GM19240 (cell line): ENCODE measurements around the gene NUDT4.

ENCODE experiments used
- DNase-seq: peaks from one replicate; pipeline ENCODE4 v3.0.0; 2011; ENCODE audit warnings: low spot score; ENCODE audit not compliant: insufficient read length

The NUDT4 gene

DNA sequence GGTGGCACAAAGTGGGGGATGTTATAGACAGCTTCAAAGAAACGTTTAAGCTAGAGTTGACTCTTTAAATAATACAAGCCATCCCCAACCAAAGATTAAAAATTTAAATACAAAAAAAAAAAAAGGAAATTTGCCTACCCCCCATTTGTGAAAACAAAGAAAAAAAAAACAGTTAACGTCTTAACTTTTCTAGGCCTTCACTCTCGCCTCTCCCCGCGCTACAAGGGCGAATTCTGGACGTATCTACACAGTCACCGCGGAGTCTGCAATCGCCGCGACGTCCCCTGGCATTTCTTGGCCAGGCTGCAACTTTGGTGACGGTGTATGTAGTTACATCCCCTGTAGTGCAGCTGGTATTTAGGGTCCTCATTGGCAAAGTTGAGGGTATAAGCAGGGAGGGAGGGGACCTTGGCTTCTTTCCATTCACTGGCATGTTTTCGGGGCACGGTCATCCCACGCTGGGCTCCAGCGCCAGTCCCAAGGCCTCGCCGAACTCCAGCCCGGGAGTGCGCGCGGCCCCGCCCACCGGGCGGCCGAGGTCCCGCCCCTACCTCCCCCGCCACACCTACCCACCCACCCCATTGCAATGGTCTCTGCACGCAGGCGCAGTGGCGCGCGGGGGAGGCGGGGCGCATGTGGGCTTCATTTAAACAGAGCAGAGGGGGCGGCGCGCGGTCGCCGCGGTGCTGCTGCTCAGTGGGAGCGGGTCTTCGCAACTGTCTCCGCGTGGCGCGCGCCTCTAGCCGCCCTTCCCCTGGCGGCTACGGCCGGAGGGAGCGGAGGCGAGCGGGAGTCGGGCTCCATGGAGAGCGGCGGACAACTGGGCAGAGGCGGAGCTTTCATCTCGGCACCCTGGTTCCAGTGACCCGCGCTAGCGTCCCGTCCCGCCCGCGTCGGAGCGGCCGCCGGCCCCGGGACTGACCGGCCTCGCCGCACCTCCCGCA is at the start of gene NUDT4:
Gene NUDT4, plus strand, starts transcription at position 674 of the 944 bp plus-strand sequence. CDS start 398 bp downstream, outside the sequence.
- DNase-seq: peak; percentile 79

DNA sequence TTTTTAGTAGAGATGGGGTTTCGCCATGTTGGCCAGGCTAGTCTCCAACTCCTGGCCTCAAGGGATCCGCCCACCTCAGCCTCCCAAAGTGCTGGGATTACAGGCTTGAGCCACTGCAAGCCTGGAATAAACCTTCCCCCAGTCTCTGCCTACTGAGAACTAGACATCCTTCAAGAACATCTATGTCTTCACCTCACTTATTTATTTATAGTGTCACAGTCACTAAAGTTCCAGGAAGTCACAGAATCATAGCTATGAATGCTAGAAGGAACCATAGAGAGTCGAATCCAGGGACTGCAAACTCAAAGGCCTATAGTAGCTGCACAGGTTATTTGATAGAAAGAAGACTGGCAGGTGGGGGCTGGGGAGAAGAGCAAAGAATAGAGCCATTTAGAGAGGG is 44.7 kb upstream of the NUDT4 start:
- DNase-seq: no peak

DNA sequence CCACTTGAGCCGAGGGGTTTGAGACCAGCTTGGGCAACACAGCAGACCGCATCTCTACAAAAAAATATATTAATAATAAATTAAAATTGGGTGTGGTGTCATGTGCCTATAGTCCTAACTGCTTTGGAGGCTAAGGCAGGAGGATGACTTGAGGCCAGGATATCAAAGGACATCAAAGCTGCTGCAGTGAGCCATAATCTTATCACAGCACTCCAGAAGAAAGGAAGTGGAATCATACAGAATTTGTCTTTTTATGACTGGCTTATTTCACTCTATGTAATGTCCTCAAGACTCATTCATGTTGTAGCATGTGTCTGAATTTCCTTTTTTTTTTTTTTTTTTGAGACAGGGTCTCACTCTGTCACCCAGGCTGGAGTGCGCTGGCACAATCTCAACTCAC is 43.9 kb upstream of the NUDT4 start:
- DNase-seq: no peak

DNA sequence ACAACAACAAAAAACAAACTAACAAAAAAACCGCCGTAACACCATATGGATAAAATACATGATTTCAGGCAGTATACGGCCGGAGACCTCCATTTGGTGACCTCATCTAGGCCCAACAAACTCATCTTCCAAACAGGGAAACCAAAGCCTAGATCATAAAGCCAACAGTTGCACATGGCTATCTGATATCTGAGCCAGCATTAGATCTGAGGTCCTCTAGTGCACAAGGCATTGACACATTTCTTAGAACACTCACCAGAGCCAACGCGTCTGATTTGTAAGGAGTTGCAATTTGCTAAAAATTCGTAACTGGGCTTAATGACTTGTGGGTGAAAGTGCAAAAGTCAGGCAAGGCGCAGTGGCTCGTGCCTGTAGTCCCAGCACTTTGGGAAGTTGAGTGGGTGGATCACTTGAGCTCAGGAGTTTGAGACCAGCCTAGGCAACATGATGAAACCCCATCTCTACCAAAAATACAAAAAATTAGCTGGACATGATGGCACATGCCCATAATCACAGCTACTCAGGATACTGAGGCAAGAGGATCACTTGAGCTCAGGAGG is 42.0 kb upstream of the NUDT4 start:
- DNase-seq: no peak

DNA sequence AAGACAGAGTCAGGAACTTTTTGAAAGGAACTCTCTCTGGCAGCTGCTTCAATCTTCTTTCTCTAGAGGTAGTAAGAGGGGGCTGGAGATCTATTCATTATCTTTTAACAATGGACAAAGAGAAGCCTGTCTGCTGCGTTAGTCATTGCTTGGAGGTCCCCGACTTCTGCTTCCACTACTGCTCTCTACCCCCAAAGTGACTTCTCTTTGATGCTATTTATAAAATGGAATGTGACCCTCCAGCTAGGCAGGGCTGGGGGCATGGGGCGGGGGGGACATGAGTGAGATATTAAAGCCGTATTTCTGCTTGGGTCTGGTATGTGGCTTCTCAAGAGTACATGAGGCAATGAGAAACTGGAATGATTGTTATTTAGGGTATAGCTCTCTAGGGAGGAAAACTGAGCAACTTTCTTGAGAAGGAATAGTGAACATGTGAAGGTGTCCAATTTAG is 41.4 kb upstream of the NUDT4 start:
- no peak for DNase-seq

DNA sequence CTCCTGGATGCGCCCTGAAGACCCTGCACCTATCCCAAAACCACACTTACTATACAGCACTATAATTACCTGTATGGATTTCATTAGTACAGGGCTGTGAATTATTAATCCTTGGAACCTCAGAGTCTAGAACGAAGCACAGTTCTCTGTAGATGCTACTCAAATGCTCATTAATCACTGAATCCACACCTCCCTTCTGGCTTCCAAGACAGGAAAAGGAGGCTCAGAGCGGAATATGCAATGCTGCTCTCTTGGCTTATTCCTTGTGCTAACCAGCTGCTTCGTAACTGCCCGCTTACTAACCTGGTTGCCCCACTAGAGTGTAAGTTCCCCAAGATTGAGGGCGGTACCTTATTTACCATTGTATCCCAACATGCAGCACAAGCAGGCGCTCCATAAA is 39.1 kb upstream of the NUDT4 start:
- DNase-seq: no peak

DNA sequence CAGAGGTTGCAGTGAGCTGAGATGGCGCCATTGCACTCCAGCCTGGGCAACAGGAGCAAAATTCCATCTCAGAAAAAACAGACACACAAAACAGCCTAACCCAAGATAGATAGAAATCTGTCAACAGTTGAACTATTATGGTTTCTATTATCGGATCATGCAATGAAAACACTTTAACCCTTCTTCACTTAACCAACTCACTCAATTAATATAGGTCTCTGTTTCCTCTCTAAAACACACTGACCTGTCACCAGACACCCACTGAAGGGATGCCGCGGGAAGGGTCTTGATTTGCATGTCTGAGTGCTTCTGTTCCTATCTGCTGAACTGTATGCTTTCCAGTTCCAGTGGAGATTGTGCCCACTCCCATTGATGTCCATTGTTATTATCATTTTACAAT is 38.0 kb upstream of the NUDT4 start:
- no peak for DNase-seq

DNA sequence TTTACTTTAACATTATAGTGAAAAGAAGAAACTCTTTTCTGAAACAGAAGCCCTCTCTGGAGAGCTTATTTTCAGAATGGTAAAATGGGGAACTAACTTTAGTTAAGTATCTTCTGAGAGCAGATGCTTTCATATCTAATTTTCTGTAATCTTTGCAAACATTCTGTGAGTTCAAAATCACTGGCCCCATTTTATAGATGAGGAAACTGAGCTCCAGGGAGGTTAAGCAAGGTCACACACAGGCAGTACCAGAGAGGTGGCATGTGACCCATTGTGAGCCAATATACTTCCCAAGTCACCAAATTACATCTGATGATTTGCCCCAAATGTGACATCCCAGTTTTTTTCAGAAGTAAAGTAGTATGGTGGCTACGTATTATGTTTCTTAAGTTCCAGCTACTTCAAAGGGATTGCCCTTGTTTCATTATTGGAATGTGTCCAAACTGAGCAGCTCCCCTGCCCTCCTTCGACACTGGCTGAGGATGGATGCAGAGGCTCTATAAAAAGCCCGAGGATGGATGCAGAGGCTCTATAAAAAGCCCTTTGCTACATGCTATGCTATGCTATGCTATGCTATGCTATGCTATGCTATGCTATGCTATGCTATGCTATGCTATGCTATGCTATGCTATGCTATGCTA is 36.2 kb upstream of the NUDT4 start:
- no peak for DNase-seq

DNA sequence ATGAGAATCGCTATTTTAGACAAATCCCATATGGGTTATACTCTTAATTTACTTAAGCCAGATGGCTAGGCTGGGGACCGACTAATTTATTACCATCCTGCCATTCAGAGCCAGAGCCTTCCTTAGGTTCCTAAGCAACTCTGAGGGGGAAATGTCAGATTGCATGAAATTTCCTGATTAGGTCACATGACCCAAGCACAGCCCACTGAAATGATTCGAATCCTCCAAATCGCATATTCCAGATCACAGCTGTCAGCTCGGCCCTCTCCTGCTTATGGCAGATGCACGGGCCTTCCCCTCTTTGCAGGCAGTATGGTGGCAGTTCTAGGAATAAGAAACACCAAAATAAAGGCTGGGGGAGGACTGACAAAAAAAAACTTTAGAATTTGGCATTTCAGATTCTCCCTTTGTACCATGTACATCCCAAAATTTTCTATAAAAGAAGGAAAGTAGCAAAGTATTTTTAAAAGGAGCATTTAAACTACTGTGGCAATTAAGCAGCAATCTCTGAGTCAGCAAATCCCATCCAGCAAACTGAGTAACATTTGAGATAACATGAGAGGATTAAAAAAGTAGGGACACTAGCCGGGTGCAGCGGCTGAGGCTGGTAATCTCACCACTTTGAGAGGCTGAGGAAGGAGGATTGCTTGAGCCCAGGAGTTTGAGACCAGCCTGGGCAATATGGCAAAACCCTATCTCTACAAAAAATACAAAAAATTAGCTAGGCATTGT is 30.5 kb upstream of the NUDT4 start:
- no peak for DNase-seq

DNA sequence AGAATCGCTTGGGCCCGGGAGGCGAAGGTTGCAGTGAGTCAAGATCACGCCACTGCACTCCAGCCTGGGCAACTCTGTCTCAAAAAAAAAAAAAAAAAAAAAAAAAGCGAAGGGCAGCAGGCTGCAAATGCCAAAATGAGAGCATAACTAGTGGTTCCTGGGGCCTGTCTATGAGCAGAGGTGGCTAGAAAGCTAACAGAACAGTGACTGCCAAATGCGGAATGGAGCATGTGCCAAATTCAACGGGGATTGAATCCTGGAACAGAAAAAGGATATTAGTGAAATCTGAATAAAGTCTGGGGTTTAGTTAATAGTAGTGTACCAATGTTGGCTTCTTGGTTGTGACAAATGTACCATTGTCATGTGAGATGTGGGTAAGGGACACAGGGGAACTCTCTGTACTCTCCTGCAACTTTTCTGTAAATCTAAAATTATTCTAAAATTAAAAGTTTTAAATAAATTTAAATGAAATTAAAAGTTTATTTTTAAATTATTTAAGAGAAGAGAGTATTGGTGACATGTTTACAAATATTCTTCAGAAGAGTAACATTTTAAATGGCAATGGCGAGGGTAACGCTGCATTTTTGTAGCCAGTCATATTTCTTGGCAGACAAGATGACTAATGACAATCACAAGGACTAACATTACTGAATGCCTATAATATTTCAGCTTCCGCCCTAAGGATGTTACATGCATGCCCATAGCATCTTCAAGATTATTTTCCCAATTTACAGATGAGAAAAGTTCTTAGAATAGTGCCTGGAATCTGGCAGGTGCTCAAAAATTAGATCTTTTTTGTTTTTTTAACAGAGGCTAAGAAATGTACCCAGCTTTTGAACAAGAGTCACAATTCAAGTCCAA is 28.9 kb upstream of the NUDT4 start:
- DNase-seq: no peak

DNA sequence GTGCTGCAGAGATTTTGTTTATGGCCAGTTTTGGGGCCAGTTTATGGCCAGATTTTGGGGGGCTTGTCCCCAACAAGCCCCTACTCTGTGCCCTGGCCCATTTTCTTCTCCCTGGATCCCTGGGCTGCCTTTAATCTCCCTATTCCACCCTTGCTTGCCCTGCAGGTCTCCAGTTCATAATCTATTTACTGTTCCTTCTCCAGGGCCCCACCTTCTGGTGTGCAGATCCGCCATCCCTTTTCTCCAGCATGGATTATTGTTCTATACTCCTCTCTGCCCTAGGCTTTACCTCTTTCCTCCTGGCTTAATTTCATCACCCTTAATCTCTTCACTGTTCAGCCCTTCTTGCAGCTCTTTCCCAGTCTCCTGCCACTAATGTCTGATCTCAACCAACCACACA is 26.0 kb upstream of the NUDT4 start:
- no peak for DNase-seq

DNA sequence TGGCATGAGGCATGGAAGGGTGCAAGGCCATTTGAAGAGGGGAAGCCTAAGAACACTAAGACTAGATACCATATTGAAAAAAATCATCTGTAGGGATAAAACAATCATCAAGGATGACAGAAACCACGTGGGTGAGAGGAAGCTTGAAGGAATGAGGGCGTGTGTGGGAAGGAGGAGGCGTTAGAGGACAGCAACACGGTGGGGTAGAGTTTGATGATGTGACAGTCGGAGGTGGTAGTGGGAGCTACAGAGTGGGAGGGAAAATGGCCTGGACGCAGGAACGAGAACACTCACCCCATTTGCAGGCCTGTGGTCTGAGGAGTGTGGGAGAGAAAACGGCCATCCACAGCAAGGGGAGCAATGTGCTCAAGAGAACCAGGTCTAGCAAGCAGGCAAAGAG is 25.4 kb upstream of the NUDT4 start:
- no peak for DNase-seq

DNA sequence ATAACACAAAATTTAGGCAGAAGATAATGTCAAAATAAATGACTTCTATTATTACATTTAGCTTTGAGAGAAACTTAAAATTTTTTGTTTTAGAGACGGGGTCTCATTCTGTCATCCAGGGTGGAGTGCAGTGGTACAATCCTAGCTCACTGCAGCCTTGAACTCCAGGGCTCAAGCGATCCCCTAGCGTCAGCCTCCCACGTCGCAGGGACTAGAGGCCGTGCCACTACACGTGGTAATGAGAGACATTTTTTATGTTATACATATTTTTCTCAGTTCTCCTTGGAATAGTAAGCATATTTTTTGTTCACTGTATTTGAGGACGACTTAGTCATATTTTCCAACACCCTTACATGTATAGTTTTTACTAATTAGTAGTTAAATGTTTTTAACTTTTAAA is 21.5 kb upstream of the NUDT4 start:
- no peak for DNase-seq

DNA sequence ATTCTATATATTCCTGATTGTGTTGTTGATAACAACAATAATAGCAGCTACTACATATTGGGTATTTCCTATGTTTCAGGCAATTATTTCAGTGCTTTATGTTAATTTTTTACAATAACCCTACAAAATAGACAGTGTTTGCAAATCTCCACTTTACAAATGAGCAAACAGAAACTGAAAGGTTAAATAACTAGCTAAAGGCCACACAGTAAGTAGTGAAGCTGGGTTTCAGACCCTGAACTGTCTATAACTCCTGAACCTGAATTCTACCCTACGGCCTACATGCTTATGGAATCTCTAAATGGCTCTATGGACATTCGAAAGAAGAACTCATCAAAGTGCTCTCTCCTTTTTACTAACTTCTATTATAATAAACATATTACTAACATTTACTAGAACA is 19.7 kb upstream of the NUDT4 start:
- no peak for DNase-seq

DNA sequence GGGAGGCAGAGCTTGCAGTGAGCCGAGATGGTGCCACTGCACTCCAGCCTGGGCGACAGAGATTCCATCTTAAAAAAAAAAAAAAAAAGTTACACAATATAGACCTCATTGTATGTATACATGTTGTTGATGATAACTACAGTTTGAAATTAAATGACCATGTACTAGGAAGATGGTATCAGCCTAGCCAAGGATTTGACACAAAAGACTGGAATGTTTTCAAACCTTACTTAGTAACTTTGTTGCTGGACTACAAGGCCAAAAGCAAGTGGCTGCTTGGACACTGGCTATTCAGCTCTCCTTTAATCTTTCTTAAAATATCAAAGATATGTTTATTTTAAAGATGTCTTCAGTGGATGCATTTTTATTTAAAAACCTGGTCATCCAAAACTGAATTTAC is 18.9 kb upstream of the NUDT4 start:
- no peak for DNase-seq

DNA sequence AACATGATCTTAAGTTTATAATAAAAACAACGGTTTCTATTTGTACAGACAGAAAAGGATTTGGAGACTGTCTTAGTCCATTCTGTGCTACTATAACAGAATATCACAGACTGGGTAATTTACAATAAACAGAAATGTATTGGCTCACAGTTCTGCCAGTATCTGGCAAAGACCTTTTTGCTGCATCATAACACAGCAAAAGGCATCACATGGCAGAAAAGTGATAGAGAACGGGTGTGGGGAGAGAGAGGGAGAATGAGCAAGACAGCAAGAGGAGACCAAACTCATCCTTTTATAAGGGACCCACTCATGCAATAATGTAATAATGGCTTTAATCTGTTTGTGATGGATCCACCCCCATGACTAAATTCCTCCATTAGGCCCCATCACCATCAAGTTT is 17.0 kb upstream of the NUDT4 start:
- DNase-seq: no peak

DNA sequence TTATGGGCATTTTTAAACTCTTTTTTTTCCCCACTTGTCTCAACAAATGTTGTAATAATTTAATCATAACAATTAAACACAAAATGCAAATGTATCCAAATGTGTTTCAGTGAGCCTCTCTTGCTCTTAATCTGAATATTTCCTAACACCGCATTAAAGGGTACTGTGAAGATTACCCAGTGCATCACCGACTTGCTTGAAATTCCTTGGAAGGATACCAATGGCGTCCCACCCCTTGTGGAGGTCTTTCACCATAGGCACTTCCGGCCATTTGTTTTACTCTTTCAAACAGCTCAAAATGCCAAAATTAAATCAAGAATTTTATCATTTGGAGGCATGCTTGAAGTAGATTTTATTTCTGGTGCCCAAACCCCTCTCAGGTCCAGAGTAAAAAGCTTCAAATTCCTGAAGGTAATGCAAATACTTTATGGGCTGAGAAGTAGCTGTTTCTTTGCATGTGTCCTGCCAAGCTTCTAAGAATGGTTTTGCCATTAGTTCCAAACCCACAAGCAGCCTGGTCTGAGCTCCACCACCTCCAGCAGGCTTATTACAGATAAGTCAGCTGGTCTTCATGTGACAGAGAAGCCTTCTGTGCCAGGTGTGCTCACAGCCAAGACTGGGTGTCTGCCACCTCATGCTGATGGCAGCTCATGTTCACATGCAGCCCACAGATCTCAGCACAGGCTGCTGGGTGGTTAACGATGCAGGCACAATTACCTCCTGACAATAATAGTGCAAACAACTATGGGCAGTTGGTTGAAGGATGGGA is 16.4 kb upstream of the NUDT4 start:
- no peak for DNase-seq

DNA sequence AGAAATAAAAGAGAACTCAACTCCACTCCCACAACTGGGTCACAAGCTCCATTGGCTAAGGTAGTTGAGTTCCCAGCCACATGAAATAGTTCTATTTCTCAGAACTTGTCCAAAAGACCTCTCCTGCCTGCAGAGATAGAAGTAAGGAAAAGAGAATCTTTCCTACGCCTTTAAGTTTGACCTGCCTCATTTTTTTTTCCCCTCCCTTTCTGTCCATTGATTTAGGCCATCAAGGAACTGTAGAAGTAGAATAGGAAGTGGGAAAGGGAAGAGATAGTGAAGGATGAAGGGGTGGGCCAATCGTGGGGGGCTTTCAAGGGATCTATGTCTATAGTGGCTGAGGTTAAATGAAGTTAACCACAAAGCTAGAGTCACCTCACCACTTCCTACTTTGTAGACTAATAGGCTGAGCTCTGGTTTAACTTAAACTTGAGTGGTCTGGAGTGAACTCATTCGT is 13.9 kb upstream of the NUDT4 start:
- no peak for DNase-seq

DNA sequence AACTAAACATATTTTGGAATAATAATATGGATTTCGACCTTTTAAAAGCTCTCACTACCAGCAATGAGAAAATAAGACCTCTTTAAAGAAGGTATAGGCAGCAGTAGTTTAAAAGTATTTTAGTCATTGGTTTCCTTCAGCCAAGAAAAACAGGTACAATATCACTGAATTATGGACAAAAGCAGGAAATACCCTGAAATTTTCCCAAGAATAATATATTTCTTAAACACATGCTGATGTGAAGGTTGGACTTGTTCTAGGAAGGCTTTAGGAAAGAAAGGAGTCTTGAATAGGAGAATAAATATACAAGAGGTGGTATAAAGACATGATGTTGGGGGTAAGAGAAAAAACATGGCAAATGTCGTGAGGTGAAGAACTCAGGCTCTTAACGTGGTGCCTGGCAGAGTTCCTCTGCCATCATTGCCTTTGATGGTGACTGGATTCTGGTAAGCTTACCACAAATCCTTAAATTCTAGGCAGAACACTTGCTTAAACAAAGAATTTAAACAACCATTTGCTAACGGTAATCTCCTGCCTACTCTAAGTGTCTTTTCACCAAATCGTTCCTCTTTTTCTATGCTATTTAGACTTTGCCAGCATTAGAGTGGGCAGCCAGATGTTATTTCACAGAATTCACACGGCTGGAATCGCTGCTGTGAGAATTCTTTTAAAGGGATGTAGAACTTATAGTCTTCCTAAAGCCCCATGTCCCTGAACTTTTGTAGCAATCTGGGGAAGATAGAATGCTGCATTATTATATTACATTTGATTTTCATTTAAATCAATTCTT is 11.9 kb upstream of the NUDT4 start:
- DNase-seq: no peak
